ENCODE measurements around the gene PAXX. TPM values are rescaled to one million over a fixed set of nuclear protein-coding genes. Genes with fewer than 3 reads are reported as not detected.
A peak's percentile ranks its signal among the peaks of the same experiment; 100 is the strongest.

Gene PAXX
- total and polyA plus RNA-seq, 2 donors (not counting 1 experiment from before 2014, with no cell fraction given), result 6.1 to 13.7 TPM

GRCh38 chr9:136996361-136997292 lies 4.4 kb downstream of the PAXX start, which contains the start of gene CLIC3:
TSS of gene CLIC3 (minus strand) at chr9:136996568. CDS start at chr9:136996543, 25 bp downstream.
- H4K20me1 ChIP-seq (ENCODE audit: control insufficient read depth, extremely low read depth, insufficient read depth, low read length), result no peaks in the 10 kb centered on the region
- H3K4me3 ChIP-seq (replicated peaks in 1 of 4; ENCODE audit: control extremely low read depth in 1 of 4, insufficient read depth in 1 of 4, low read depth in 3 of 4, low read length in 4 of 4), result peak within 1 kb of the TSS in 1 of 4 experiments; percentile 17
- no peak within 1 kb of the TSS for H3K9ac ChIP-seq (ENCODE audit: insufficient read depth, low read length)
- H3K27ac ChIP-seq (ENCODE audit: insufficient read depth, low read length), result no peak within 1 kb of the TSS
- H3K27me3 ChIP-seq (ENCODE audit: control insufficient read depth, insufficient read depth, low read length), result no peaks in the 10 kb centered on the region
- TF ChIP-seq EZH2 (IDR thresholded peaks at IDR 0.05; ENCODE audit: low read length, missing control alignments), result no peak
- no peak for TF ChIP-seq CTCF (conservative IDR thresholded peaks at IDR 0.05 in 1 of 2, IDR thresholded peaks at IDR 0.05 in 1 of 2; ENCODE audit: low read depth in 1 of 2, low read length in 2 of 2)
- H3K79me2 ChIP-seq (ENCODE audit: control insufficient read depth, insufficient read depth, low read length), result peaks cover 4% of the 10 kb centered on the region
- H3K4me1 ChIP-seq (ENCODE audit: control insufficient read depth, extremely low read depth, insufficient read depth, low read length), result peaks cover 18% of the 10 kb centered on the region
- H2AFZ ChIP-seq (ENCODE audit: low read length), result no peak within 1 kb of the TSS
- peak in 1 of 2 donors; percentile 36 for DNase-seq (ENCODE audit: low read depth in 2 of 2)
- H3K4me2 ChIP-seq (ENCODE audit: extremely low read depth, insufficient read depth, low read length), result peak within 1 kb of the TSS; percentile 54
- peaks cover 2% of the 10 kb centered on the region for H3K36me3 ChIP-seq (ENCODE audit: control insufficient read depth, insufficient read depth, low read length)
- no peaks in the 10 kb centered on the region for H3K9me3 ChIP-seq (ENCODE audit: control insufficient read depth, insufficient read depth, low read depth, low read length)

- Histone ChIP-seq H3K36me3 (ENCODE audit: control insufficient read depth, insufficient read depth, low read length) (peaks cover 2% of the 10 kb centered on the region), H3K79me2 (ENCODE audit: control insufficient read depth, insufficient read depth, low read length) (peaks cover 4% of the 10 kb centered on the region), H3K27ac (ENCODE audit: insufficient read depth, low read length) (no peak overlapping the region), H3K4me3 (replicated peaks in 1 of 4; ENCODE audit: control extremely low read depth in 1 of 4, insufficient read depth in 1 of 4, low read depth in 3 of 4, low read length in 4 of 4) (no peak overlapping the region), H3K4me1 (ENCODE audit: control insufficient read depth, extremely low read depth, insufficient read depth, low read length) (peaks cover 18% of the 10 kb centered on the region), H3K9me3 (ENCODE audit: control insufficient read depth, insufficient read depth, low read depth, low read length) (no peaks in the 10 kb centered on the region), H4K20me1 (ENCODE audit: control insufficient read depth, extremely low read depth, insufficient read depth, low read length) (no peaks in the 10 kb centered on the region), H3K4me2 (ENCODE audit: extremely low read depth, insufficient read depth, low read length) (no peak overlapping the region), H2AFZ (ENCODE audit: low read length) (no peak overlapping the region), H3K27me3 (ENCODE audit: control insufficient read depth, insufficient read depth, low read length) (no peaks in the 10 kb centered on the region), H3K9ac (ENCODE audit: insufficient read depth, low read length) (no peak overlapping the region)
- TF ChIP-seq CTCF (conservative IDR thresholded peaks at IDR 0.05 in 1 of 2, IDR thresholded peaks at IDR 0.05 in 1 of 2; ENCODE audit: low read depth in 1 of 2, low read length in 2 of 2), result no peak
- TF ChIP-seq EZH2 (IDR thresholded peaks at IDR 0.05; ENCODE audit: low read length, missing control alignments), result no peak
- DNase-seq (ENCODE audit: low read depth in 2 of 2), result no peak
Observed at GRCh38 chr9:136997371-136997770, 5.1 kb downstream of the PAXX start.

DNA sequence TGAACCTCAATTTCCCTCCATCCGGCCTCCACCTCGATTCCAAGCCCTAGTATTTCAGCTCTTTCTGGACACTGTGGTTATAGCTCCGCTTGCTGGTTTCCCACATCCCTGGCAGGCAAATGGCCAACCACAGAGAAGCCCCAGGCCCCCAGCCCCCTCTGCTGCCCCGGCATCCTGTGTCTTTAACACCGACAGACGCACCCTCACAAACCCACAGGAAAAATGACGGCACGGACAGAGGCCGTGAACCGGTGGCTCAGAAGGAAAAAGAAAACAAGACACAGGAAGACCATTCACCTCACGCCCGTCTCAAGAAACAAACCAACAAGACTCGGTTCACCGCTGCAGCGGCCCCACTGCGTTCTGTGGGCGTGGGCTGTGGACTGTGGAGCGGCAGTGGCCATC lies 5.6 kb downstream of the PAXX start:
- Histone ChIP-seq H3K9ac (ENCODE audit: insufficient read depth, low read length) (no peak overlapping the region), H4K20me1 (ENCODE audit: control insufficient read depth, extremely low read depth, insufficient read depth, low read length) (no peaks in the 10 kb centered on the region), H3K9me3 (ENCODE audit: control insufficient read depth, insufficient read depth, low read depth, low read length) (no peaks in the 10 kb centered on the region), H2AFZ (ENCODE audit: low read length) (no peak overlapping the region), H3K4me2 (ENCODE audit: extremely low read depth, insufficient read depth, low read length) (no peak overlapping the region), H3K79me2 (ENCODE audit: control insufficient read depth, insufficient read depth, low read length) (peaks cover 3% of the 10 kb centered on the region), H3K4me3 (replicated peaks in 1 of 4; ENCODE audit: control extremely low read depth in 1 of 4, insufficient read depth in 1 of 4, low read depth in 3 of 4, low read length in 4 of 4) (no peak overlapping the region), H3K27me3 (ENCODE audit: control insufficient read depth, insufficient read depth, low read length) (no peaks in the 10 kb centered on the region), H3K36me3 (ENCODE audit: control insufficient read depth, insufficient read depth, low read length) (peaks cover 2% of the 10 kb centered on the region), H3K4me1 (ENCODE audit: control insufficient read depth, extremely low read depth, insufficient read depth, low read length) (peaks cover 16% of the 10 kb centered on the region), H3K27ac (ENCODE audit: insufficient read depth, low read length) (no peak overlapping the region)
- peak in 1 of 2 donors; percentile 29 for DNase-seq (ENCODE audit: low read depth in 2 of 2)
- no peak for TF ChIP-seq EZH2 (IDR thresholded peaks at IDR 0.05; ENCODE audit: low read length, missing control alignments)
- peak in 1 of 2 donors; percentile 7 for TF ChIP-seq CTCF (conservative IDR thresholded peaks at IDR 0.05 in 1 of 2, IDR thresholded peaks at IDR 0.05 in 1 of 2; ENCODE audit: low read depth in 1 of 2, low read length in 2 of 2)
